ENCODE measurements around the gene TEX48.

TEX48 gene

GRCh38 chr9:114621561-114621960, 60.4 kb downstream of the TEX48 start:
- DNase-seq (ENCODE audit: low read depth) = no peak

DNA sequence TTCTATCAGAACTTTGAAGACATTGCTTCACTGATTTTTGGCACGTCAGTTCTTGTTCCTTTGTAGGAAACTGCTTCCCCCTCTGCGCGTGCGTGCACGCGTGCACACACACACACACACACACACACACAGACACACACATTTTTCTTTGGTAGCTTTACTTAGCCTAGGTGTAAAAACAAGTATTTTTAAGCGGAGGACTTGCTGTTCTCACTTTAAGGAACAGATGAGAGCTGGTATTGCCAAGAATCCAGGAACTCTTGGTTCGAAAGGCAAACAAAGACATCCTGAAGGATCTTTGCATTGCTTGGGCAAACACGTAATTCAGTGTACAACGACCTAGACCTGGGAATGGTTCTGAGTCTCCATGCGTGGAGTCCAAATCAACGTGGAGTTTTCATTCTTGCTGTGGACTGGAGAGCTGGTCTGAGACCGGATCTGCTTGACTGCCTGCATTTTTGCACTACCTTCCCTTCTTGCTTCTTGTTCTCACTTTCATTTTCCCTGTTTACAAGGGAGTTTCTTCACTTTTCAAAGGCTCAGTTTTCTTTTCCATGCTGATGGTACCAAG, 62.7 kb downstream of the TEX48 start:
- DNase-seq (ENCODE audit: low read depth) = no peak

- no peak for DNase-seq (ENCODE audit: low read depth)
These were observed 65.1 kb downstream of the TEX48 start for GRCh38 chr9:114616684-114617520.
